ENCODE data around the gene STK24.
"Not testable (repeated sequence)": the region's sequence is repeated elsewhere in the genome, so short reads cannot be mapped to it uniquely, and the experiment has no call there.

Gene STK24

DNA sequence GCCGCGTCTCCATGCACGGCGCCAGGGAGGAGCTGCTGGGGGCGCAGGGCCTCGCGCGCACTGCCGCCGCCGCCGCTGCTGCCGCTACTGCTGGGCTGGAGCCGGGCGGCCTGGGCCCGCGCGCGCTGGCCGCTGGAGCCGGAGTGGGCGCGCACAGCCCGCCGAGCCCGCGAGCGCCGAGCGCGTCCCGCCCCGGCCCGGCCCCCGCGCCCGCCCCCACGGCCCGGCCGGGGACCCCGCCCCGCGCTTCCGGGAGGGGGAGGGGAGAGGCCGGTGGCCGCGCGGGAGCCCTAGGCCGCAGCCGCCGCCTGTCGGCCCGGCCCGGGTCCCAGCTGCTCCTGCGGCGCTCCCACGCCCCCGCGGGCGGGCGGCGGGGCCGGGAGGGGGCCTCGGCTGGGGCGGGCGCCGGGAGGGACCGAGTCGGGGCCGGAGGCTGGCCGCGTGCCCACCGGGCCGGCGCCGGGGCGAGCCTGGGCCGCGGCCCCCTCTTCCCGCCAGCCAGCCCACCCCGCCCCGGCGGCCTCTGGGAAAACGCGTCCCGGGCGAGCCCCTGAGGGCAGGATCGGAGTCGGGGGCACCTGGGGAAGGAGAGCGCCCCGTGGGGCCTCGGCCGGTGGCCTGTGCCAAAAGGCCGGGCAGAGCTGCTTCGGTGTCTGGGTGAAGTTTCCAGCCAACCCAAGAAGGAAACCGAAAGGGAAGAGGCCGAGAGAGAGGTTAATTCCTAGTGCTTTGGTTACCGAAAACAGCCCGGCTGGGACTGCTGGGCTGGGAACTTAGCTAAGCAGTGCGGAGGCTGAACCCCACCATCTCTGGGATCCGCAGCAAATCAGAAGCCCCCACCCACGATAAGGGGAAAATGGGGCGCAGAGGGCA is at the start of gene STK24:
TSS of gene STK24 (minus strand) at position 145 of the 873 bp plus-strand sequence. CDS start 321 bp downstream, outside the sequence.
- peaks cover 35 to 64% of the 10 kb centered on the region in 2 experiments for H3K4me1 ChIP-seq (ENCODE audit: control insufficient read depth in 1 of 2, insufficient read depth in 1 of 2, low read depth in 1 of 2, low read length in 1 of 2)
- TF ChIP-seq, protein P1, sequence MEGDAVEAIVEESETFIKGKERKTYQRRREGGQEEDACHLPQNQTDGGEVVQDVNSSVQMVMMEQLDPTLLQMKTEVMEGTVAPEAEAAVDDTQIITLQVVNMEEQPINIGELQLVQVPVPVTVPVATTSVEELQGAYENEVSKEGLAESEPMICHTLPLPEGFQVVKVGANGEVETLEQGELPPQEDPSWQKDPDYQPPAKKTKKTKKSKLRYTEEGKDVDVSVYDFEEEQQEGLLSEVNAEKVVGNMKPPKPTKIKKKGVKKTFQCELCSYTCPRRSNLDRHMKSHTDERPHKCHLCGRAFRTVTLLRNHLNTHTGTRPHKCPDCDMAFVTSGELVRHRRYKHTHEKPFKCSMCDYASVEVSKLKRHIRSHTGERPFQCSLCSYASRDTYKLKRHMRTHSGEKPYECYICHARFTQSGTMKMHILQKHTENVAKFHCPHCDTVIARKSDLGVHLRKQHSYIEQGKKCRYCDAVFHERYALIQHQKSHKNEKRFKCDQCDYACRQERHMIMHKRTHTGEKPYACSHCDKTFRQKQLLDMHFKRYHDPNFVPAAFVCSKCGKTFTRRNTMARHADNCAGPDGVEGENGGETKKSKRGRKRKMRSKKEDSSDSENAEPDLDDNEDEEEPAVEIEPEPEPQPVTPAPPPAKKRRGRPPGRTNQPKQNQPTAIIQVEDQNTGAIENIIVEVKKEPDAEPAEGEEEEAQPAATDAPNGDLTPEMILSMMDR (IDR thresholded peaks at IDR 0.05) = no peak
- H3K36me3 ChIP-seq = no peaks in the 10 kb centered on the region
- no peaks in the 10 kb centered on the region for H3K9me3 ChIP-seq
- peak within 1 kb of the TSS; percentile 74 to 94 for H3K4me3 ChIP-seq (ENCODE audit: low read depth in 1 of 2, low read length in 1 of 2)
- peak within 1 kb of the TSS; percentile 95 for H3K27ac ChIP-seq
- H3K27me3 ChIP-seq = no peaks in the 10 kb centered on the region

DNA sequence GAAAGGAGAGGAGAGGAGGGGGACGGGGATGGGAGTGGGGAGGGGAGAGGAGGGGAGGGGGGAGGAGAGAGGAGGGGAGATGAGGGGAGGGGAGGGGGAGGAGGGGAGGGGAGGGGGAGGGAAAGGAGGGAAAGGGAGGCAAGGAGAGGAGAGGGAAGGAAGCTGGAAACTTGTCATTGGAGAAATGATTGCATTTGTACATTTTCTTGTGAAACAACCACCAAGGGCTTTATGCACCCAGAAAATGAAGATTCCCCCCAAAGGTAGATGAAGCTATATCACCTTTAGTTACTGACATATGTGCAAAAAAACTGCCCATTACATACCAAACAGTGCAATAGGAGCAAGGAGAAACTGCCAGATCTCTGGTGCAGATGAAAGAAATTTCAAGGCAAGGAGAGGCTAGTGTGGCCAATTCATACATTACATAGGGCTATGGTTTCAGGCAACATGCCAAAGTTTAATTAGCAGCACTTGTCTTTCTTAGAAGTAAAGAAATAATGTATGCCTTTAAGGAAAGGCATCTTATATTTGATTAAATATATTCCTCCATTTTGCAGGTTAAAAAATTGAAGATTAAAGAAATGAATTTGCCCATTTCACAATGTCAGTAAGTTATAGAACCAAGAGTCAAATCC is 49.5 kb upstream of the STK24 start:
- peaks cover 0 to under 1% of the 10 kb centered on the region in 2 experiments for H3K4me1 ChIP-seq (ENCODE audit: control insufficient read depth in 1 of 2, insufficient read depth in 1 of 2, low read depth in 1 of 2, low read length in 1 of 2)
- H3K36me3 ChIP-seq = no peaks in the 10 kb centered on the region
- TF ChIP-seq, protein P1 (IDR thresholded peaks at IDR 0.05) = no peak
- H3K9me3 ChIP-seq = no peaks in the 10 kb centered on the region
- H3K27ac ChIP-seq = no peak overlapping the region
- peaks cover 7% of the 10 kb centered on the region for H3K27me3 ChIP-seq
- H3K4me3 ChIP-seq (ENCODE audit: low read depth in 1 of 2, low read length in 1 of 2) = no peak overlapping the region

DNA sequence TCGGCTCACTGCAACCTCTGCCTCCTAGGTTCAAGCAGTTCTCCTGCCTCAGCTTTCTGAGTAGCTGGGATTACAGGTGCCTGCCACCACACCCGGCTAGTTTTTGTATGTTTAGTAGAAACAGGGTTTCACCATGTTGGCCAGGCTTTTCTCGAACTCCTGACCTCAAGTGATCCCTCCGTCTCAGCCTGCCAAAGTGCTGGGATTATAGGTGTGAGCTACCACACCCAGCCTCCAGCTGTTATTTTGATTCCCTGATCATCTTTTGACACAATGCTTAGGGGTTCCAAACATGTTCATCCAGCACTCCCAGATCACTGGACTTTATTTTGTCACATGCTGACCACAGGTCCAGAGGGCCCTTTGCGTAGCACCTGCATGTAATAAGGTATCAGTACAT is 47.7 kb upstream of the STK24 start:
- not testable (repeated sequence) for H3K36me3 ChIP-seq; H3K27ac ChIP-seq; H3K27me3 ChIP-seq; H3K9me3 ChIP-seq; H3K4me1 ChIP-seq (ENCODE audit: control insufficient read depth in 1 of 2, insufficient read depth in 1 of 2, low read depth in 1 of 2, low read length in 1 of 2); H3K4me3 ChIP-seq (ENCODE audit: low read depth in 1 of 2, low read length in 1 of 2)

DNA sequence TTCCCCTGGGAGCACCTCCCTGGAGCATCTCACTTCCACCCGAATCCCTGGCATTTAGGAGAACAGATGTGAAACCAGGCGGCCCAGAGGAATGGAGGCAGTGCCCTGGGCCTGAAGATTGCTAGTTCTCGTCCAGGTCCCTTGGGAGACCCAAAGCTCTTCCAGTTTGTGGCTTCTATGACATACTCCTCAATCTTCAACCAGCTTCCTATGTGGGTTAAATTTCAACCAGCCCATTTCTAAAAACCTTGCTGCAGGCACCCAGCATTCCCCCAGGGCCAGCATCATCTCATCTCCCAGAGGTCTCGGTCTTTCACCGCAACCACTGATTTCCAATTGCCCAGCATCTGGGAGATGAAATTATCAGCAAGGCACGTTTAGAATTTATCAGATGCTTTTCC is 46.0 kb upstream of the STK24 start:
- no peaks in the 10 kb centered on the region for H3K36me3 ChIP-seq
- TF ChIP-seq, protein P1 (IDR thresholded peaks at IDR 0.05) = no peak
- H3K4me1 ChIP-seq (ENCODE audit: control insufficient read depth in 1 of 2, insufficient read depth in 1 of 2, low read depth in 1 of 2, low read length in 1 of 2) = no peaks in the 10 kb centered on the region
- no peak overlapping the region for H3K27ac ChIP-seq
- peaks cover 13% of the 10 kb centered on the region for H3K27me3 ChIP-seq
- no peak overlapping the region for H3K4me3 ChIP-seq (ENCODE audit: low read depth in 1 of 2, low read length in 1 of 2)
- H3K9me3 ChIP-seq = no peaks in the 10 kb centered on the region

DNA sequence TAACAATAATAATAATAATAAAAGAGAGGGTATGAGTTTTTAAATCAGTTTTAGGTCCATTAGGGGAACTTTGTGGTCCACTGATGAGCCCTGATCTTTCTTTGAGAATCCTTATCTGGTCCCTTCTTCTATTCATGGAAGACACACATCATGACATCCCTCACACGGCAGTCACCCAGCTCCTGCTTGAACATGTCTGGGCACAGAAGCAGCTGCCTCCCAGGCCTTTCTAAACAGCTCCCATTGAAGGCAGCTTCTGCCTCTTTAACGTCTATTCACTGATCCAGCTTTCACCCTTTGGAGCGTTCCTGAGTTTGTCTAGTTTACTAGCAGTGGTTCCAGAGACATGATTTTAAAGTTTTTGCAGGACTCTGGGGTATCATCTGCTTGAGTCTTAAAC is 42.6 kb upstream of the STK24 start:
- H3K27ac ChIP-seq = no peak overlapping the region
- H3K36me3 ChIP-seq = no peaks in the 10 kb centered on the region
- TF ChIP-seq, protein P1 (IDR thresholded peaks at IDR 0.05) = no peak

DNA sequence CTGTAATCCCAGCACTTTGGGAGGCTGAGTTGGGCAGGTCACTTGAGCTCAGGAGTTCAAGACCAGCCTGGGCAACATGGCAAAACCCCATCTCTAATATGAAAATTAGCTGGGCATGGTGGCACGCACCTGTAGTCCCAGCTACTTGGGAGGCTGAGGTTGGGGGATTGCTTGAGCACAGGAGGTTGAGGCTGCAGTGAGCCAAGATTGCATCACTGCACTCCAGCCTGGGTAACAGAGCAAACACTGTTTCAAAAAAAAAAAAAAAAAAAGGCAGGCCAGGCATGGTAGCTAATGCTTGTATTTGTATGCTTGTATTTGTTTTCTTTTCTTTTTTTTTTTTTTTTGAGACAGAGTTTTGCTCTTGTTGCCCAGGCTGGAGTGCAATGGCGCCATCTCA is 38.7 kb upstream of the STK24 start:
- not testable (repeated sequence) for H3K27ac ChIP-seq; H3K4me1 ChIP-seq (ENCODE audit: control insufficient read depth in 1 of 2, insufficient read depth in 1 of 2, low read depth in 1 of 2, low read length in 1 of 2); H3K36me3 ChIP-seq; H3K9me3 ChIP-seq; H3K4me3 ChIP-seq (ENCODE audit: low read depth in 1 of 2, low read length in 1 of 2)
- peaks cover 26% of the 10 kb centered on the region for H3K27me3 ChIP-seq

More for the DNA sequence above, 42.6 kb upstream of the STK24 start:
- Histone ChIP-seq H3K27me3 (peaks cover 14% of the 10 kb centered on the region), H3K4me3 (ENCODE audit: low read depth in 1 of 2, low read length in 1 of 2) (no peak overlapping the region), H3K4me1 (ENCODE audit: control insufficient read depth in 1 of 2, insufficient read depth in 1 of 2, low read depth in 1 of 2, low read length in 1 of 2) (no peaks in the 10 kb centered on the region), H3K9me3 (no peaks in the 10 kb centered on the region)
